Measurements from ENCODE around the gene MAP7.
A peak's percentile ranks its signal among the peaks of the same experiment; 100 is the strongest.
"Not testable (repeated sequence)": the region's sequence is repeated elsewhere in the genome, so short reads cannot be mapped to it uniquely, and the experiment has no call there.

Gene MAP7

GRCh38 chr6:136501096-136501495, 49.1 kb downstream of the MAP7 start:
- no peak for DNase-seq

- DNase-seq: no peak
Measured at GRCh38 chr6:136500414-136500813, 49.8 kb downstream of the MAP7 start.

DNA sequence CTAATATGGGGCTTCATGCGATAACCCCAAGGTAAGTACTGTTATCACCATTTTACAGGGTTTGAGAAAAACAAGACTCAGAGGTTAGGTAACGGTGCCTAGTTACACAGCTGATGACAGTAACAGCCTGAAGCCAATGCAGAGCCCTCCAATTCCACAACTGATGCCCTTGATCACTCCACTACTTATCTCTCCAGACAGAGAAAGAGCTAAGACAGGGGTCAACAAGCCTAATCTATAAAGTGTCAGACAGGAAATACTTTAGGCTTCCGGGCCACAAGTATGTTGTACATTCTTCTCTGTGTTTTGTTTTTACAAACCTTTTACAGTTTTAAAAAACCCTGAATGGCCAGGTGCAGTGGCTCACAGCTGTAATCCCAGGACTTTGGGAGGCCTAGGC, 50.9 kb downstream of the MAP7 start:
- peak; percentile 70 for DNase-seq

GRCh38 chr6:136496449-136496848, 53.8 kb downstream of the MAP7 start:
- not testable (repeated sequence) for DNase-seq

DNA sequence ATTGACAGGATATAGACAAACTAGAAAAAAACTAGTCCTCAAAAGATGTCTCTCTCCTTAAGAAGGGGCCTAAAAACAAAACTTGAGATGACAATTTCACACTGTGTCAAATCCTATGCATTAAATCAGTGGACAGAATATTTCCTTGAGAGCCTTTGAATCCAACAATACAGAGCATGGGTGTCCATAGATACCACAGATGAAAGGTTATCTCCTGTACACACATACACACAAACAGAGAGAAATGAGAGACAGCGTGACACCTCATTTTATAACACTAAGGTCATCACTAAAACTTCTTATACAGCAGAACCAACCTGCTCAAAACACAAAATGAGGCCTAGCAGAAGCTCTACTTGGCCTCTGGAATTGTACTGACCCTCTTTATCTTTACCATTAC, 55.5 kb downstream of the MAP7 start:
- DNase-seq: no peak

DNA sequence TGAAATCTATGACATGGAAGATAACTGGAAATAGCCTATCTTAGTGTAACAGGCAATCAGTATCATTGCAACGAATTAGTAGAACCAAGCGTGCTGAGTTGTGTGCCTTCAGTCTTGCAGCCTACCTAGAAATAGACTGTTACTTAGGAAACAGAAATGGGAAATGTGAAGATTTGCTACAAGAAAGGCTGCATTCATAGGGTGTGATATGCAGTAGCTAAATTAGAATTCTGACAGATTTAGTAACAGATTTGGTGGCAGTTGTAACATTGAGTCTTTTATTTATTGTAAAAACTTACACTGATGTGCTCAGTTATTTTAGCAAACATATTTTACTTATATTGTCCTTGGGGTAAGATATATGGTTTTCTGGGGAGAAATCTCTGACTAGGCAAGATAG, 56.2 kb downstream of the MAP7 start:
- no peak for DNase-seq

GRCh38 chr6:136492409-136492808, 57.8 kb downstream of the MAP7 start:
- DNase-seq: no peak

GRCh38 chr6:136491754-136492153, 58.5 kb downstream of the MAP7 start:
- DNase-seq: no peak

DNA sequence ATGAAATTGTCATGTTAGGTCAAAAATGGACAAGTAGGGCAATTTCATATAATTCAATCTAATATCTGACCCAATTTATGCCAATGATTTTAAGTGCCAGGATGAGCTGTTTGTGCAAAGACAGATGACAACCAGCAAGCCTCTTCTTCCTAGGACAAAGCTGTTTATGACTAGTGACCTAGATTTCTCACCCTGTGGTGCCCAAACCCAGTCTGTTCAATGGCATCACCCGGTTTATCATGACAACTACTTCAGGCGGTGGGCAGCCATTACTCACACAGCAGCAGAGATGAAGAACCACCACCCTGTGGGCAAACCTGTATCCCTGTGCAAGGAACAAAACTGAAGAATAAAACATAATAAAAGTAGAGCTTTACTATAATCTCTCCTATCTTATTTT, 59.0 kb downstream of the MAP7 start:
- no peak for DNase-seq

DNA sequence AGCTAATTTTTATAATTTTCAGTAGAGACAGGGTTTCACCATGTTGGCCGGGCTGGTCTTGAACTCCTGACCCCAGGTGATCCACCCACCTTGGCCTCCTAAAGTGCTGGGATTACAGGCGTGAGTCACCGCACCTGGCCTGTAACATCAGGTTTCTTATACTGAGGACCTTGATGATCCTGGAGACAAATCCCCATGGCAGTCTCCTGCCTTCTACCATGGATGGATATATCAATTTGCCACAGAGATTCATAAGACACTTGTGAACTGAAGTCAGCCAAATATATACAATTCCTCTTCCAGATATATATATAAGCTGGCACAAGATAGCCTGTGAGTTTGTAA, 60.6 kb downstream of the MAP7 start:
- DNase-seq: not testable (repeated sequence)

GRCh38 chr6:136487759-136488425, 62.3 kb downstream of the MAP7 start:
- DNase-seq: no peak

- DNase-seq: no peak
Measured at GRCh38 chr6:136486357-136486756, 63.9 kb downstream of the MAP7 start.

DNA sequence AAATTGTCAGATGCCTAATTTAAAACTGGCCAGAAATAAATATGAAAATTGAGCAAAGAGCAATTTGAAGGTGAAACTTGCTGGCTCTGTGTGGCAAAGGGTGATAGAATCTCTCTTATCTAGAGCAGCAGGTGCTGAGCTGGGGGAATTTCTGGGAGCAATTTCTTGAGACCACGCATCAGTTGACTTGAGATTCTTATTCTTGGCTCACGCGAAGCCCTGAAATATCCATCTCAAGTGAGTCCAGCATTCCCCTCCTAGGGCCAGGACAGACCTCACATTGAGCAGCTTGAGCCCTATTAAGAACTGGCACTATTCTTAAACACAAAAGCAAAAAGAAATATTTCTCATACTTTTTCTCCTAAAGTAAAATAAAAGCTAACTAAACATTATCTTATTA, 66.3 kb downstream of the MAP7 start:
- DNase-seq: no peak

- not testable (repeated sequence) for DNase-seq
Measured at GRCh38 chr6:136483005-136483404, 67.2 kb downstream of the MAP7 start.

DNA sequence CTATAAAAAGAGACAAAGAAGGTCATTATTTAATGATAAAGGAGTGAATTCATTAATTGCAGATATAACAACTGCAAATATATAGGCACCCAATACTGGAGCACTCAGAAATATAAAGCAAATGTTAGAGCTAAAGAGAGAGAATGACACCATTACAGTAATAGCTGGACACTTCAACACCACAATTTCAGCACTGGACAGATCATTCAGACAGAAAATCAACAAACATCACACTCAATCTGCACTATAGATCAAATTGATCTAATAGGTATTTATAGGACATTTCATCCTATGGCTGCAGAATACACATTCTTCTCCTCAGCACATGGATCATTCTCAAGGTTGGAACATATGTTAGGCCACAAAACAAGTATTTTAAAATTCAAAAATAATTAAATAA, 72.7 kb downstream of the MAP7 start:
- no peak for DNase-seq

- DNase-seq: no peak
Measured at GRCh38 chr6:136475686-136476085, 74.5 kb downstream of the MAP7 start.

DNA sequence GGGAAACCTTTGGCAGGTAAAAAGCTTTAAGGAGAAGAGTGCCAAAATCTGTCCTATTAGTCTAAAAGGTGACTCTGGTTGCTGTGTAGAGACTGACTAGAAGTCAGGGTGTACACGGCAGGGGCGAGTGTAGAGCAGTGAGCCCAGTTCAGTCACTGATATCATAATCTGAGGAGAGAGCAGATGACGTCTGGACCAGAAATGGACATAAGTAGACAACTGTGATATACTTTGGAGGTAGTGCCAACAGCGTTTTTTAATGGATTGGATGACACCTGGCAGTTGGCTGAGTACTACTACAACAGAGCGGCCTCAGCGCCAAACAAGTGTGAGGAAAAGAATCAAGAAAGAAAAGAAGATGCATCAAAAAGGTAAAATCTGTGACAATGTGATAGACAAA, 76.0 kb downstream of the MAP7 start:
- no peak for DNase-seq

DNA sequence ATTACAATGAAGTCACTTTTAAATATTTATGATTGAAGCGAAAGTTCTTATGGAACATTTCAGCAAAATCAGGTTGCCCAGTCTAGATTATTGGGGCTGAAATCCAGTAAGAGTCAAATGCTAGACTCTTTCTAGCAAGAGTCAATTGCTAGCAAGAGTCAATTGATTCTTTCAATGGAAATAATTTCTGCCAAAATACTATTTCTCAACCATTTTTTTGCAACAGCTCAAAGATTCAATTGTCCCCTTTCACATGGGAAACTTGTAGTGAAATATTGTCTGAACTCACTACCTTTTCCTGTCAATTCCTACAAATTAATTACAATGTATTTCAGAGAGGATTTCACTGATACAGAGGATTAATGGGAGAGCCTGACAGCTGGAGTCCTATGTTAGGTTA, 78.3 kb downstream of the MAP7 start:
- DNase-seq: no peak

- no peak for DNase-seq
Measured at GRCh38 chr6:136471372-136471771, 78.8 kb downstream of the MAP7 start.

DNA sequence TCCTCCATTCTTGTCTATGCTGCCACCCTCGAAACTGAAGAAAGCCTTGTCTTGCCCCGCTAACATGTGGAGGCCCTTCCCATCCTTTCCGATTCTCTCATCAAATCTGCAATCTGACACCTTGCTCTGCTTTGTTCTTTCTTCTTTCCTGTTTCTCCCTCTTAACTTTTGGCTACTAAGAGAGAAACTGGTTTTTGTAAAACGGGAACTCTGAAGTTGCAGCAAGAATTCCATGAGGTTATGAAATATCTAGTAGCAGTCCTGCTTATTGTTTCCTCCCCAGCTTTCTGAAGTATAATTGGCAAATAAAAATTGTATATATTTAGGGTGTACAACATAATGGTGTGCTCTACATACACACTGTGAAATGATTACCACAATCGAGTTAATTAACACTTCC, 80.2 kb downstream of the MAP7 start:
- DNase-seq: no peak

DNA sequence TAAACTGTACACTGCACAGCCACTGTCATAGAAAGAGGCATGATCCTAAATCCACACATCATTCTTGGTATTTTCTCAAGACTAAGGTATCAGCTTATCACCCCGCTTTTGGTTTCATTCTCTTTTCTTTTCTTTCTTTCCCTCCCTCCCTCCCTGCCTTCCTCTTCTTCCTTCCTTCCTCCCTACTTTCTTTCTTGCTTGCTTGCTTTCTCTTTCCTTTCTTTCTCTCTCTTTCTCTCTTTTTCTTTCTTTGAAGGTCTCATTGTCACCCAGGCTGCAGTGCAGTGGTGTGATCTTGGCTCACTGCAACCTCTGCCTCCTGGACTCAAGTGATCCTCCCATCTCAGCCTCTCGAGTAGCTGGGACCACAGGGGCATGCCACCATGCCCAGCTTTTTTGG, 81.1 kb downstream of the MAP7 start:
- DNase-seq: no peak

- no peak for DNase-seq
Measured at GRCh38 chr6:136468711-136469110, 81.5 kb downstream of the MAP7 start.

DNA sequence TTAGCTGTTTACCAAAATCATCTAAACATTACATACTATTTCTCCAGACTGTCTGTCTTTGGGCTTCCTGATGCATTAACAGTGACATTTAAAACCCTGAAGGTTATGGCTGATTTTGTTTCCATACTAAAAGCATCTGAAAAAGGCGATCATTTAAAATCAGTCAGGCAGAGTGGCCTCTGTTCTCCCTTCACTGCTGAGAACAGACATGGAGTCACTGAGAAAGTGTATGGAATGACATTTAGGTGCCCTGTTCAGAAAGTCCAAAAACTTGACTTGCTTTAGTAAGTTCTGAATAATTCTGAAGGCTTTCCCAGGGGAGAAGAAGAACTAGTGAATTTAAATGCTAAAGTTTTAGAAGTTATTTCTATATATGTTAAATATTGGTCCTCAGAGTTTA, 83.0 kb downstream of the MAP7 start:
- DNase-seq: no peak

- no peak for DNase-seq
Measured at GRCh38 chr6:136466777-136467176, 83.4 kb downstream of the MAP7 start.

GRCh38 chr6:136465766-136466303, 84.4 kb downstream of the MAP7 start:
- no peak for DNase-seq
